ENCODE measurements around the gene QDPR.

DNA sequence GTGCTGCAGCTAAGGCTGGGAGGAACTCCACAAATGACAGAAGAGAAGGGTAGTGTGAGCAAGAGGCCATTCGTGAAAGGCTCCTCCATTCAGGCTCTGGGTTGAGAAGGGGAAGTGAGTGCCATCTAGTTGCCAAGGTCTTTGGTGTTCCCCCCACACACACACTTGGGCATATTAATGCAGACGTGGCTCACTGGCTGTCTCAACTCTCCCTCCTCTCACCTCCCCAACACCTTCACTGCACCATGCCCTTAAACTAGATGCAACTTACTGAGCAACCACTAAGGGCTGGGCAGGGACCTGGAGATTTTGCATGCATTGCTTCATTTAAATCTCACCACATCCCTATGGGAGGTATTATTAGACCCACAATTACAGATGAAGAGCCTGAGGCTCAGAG lies 11.8 kb upstream of the QDPR start:
- TF ChIP-seq, protein P1, sequence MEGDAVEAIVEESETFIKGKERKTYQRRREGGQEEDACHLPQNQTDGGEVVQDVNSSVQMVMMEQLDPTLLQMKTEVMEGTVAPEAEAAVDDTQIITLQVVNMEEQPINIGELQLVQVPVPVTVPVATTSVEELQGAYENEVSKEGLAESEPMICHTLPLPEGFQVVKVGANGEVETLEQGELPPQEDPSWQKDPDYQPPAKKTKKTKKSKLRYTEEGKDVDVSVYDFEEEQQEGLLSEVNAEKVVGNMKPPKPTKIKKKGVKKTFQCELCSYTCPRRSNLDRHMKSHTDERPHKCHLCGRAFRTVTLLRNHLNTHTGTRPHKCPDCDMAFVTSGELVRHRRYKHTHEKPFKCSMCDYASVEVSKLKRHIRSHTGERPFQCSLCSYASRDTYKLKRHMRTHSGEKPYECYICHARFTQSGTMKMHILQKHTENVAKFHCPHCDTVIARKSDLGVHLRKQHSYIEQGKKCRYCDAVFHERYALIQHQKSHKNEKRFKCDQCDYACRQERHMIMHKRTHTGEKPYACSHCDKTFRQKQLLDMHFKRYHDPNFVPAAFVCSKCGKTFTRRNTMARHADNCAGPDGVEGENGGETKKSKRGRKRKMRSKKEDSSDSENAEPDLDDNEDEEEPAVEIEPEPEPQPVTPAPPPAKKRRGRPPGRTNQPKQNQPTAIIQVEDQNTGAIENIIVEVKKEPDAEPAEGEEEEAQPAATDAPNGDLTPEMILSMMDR (IDR thresholded peaks at IDR 0.05), result no peak
- no peak for TF ChIP-seq POLR2A (IDR thresholded peaks at IDR 0.05)
- no peak for TF ChIP-seq POLR2AphosphoS5 (IDR thresholded peaks at IDR 0.05; ENCODE audit: insufficient read depth in 1 of 2, low read depth in 1 of 2)
